Measurements from ENCODE around the gene RGS10.

DNA sequence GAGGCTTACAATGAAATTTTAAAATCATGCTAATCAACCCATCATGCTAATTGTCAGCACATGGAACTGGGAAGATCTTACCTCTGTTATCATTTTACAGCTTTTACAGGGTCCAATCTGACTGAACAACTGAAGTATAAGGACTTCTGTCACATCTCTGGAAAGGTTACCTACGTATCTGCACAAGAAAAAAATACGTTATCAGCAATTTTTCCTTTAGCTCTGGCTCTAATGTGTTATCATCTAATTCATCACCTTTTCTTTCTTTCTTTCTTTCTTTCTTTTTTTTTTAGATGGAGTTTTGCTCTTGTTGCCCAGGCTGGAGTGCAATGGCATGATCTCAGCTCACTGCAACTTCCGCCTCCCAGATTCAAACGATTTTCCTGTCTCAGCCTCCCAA, 45.6 kb upstream of the RGS10 start:
- TF ChIP-seq CTCF (IDR thresholded peaks at IDR 0.05), result no peak
- no peak for TF ChIP-seq POLR2A (IDR thresholded peaks at IDR 0.05)

All from upper lobe of left lung (tissue), 4 donors.